Mesenchymal stem cell (in vitro differentiated cells and primary cell): ENCODE measurements around the gene GARIN5B.
"Not testable (repeated sequence)": the region's sequence is repeated elsewhere in the genome, so short reads cannot be mapped to it uniquely, and the experiment has no call there.

Experiments used
- DNase-seq: peaks from one replicate; pipeline ENCODE4 v3.0.0-alpha.2; 2013
- H2AFZ ChIP-seq: one replicate; pipeline ENCODE4 v1.6.1; 2013; ENCODE audit warnings: low read depth, mild to moderate bottlenecking, control low read depth, inconsistent platforms, low read length, moderate library complexity
- H2AK5ac ChIP-seq: 2 replicates; pipeline ENCODE4 v1.6.1; 2013; ENCODE audit warnings: low read length, moderate library complexity, mild to moderate bottlenecking, inconsistent platforms; ENCODE audit not compliant: severe bottlenecking
- H2BK120ac ChIP-seq: one replicate; pipeline ENCODE4 v1.6.1; 2013; ENCODE audit warnings: low read depth, mild to moderate bottlenecking, inconsistent platforms, low read length, moderate library complexity
- H2BK12ac ChIP-seq, 2 experiments: one replicate each; pipeline ENCODE4 v1.6.1; 2013; ENCODE audit warnings: inconsistent platforms in 2 of 2, low read length in 2 of 2, mild to moderate bottlenecking in 2 of 2, moderate library complexity in 2 of 2, control low read depth in 1 of 2
- H2BK15ac ChIP-seq: one replicate; pipeline ENCODE4 v1.6.1; 2013; ENCODE audit warnings: mild to moderate bottlenecking, low read depth, inconsistent platforms; ENCODE audit not compliant: poor library complexity, severe bottlenecking
- H2BK5ac ChIP-seq: 2 replicates; pipeline ENCODE4 v1.6.1; 2013; ENCODE audit warnings: low read depth, mild to moderate bottlenecking, low read length, control low read depth, inconsistent platforms; ENCODE audit not compliant: poor library complexity, severe bottlenecking
- H3K14ac ChIP-seq, 2 experiments: one replicate each; pipeline ENCODE4 v1.6.1; 2013; ENCODE audit warnings: inconsistent platforms in 2 of 2, low read length in 2 of 2, control low read depth in 1 of 2, mild to moderate bottlenecking in 1 of 2, moderate library complexity in 1 of 2
- H3K18ac ChIP-seq, 2 experiments: one replicate each; pipeline ENCODE4 v1.6.1; 2013; ENCODE audit warnings: inconsistent platforms in 2 of 2, low read length in 2 of 2, control low read depth in 1 of 2, low read depth in 1 of 2, mild to moderate bottlenecking in 1 of 2
- H3K23ac ChIP-seq, 2 experiments: one replicate each; pipeline ENCODE4 v1.6.1; 2013; ENCODE audit warnings: inconsistent platforms in 2 of 2, low read length in 2 of 2, mild to moderate bottlenecking in 2 of 2, moderate library complexity in 2 of 2, control low read depth in 1 of 2
- H3K27ac ChIP-seq: 2 replicates; pipeline ENCODE4 v1.5.1; 2013; ENCODE audit warnings: mild to moderate bottlenecking, moderate library complexity, low read length, control low read depth, inconsistent platforms; ENCODE audit not compliant: poor library complexity, severe bottlenecking
- H3K27me3 ChIP-seq, 2 experiments: 2 replicates each; pipeline versions ENCODE4 v1.6.1 to v1.7.0; 2013; ENCODE audit warnings: low read length in 2 of 2, mild to moderate bottlenecking in 2 of 2, moderate library complexity in 2 of 2, control low read depth in 1 of 2, inconsistent platforms in 1 of 2; ENCODE audit not compliant: control insufficient read depth in 1 of 2, insufficient read depth in 1 of 2
- H3K36me3 ChIP-seq, 2 experiments: 2 replicates each; pipeline versions ENCODE4 v1.6.1 to v1.7.0; 2013; ENCODE audit warnings: low read length in 2 of 2, control low read depth in 1 of 2, inconsistent platforms in 1 of 2, low read depth in 1 of 2, mild to moderate bottlenecking in 1 of 2; ENCODE audit not compliant: insufficient read depth in 2 of 2, control insufficient read depth in 1 of 2
- H3K4ac ChIP-seq, 2 experiments: one replicate each; pipeline ENCODE4 v1.6.1; 2013; ENCODE audit warnings: inconsistent platforms in 2 of 2, low read length in 2 of 2, mild to moderate bottlenecking in 2 of 2, moderate library complexity in 2 of 2, control low read depth in 1 of 2, low read depth in 1 of 2
- H3K4me1 ChIP-seq: 2 replicates; pipeline ENCODE4 v1.6.1; 2013; ENCODE audit warnings: low read depth, low read length, control low read depth; ENCODE audit not compliant: control insufficient read depth, insufficient read depth
- H3K4me2 ChIP-seq: 2 replicates; pipeline ENCODE4 v1.6.1; 2013; ENCODE audit warnings: low read length, mild to moderate bottlenecking, inconsistent platforms; ENCODE audit not compliant: poor library complexity, severe bottlenecking
- H3K4me3 ChIP-seq, 2 experiments: 2 replicates each; pipeline versions ENCODE4 v1.5.1 to v1.7.0; 2013; ENCODE audit warnings: low read length in 2 of 2, mild to moderate bottlenecking in 2 of 2, control low read depth in 1 of 2, low read depth in 1 of 2; ENCODE audit not compliant: insufficient read depth in 1 of 2
- H3K79me1 ChIP-seq: replicated peaks from 2 replicates; pipeline ENCODE4 v1.6.1; 2013; ENCODE audit warnings: mild to moderate bottlenecking, control low read depth, low read length, inconsistent platforms; ENCODE audit not compliant: poor library complexity, severe bottlenecking
- H3K9ac ChIP-seq: 2 replicates; pipeline ENCODE4 v1.7.0; 2013; ENCODE audit warnings: mild to moderate bottlenecking, low read length, moderate library complexity
- H3K9me3 ChIP-seq: 2 replicates; pipeline ENCODE4 v1.7.0; 2013; ENCODE audit warnings: mild to moderate bottlenecking, low read length; ENCODE audit not compliant: control insufficient read depth
- H4K8ac ChIP-seq: one replicate; pipeline ENCODE4 v1.6.1; 2013; ENCODE audit warnings: inconsistent platforms, mild to moderate bottlenecking, low read length, moderate library complexity
- H4K91ac ChIP-seq: one replicate; pipeline ENCODE4 v1.6.1; 2013; ENCODE audit warnings: mild to moderate bottlenecking, low read length, inconsistent platforms
- WGBS: methylation state at CpG from one replicate; pipeline ENCODE4 v1.1.7; 2013; ENCODE audit warnings: mixed read lengths; 5-methylcytosine and 5-hydroxymethylcytosine counted together

Gene GARIN5B

GRCh38 chr19:55406091-55406825 is 43.2 kb upstream of the GARIN5B start:
- peaks cover 19% of the 10 kb centered on the region for H3K4me1 ChIP-seq
- no peak overlapping the region for H2BK15ac ChIP-seq
- H3K4ac ChIP-seq: no peak overlapping the region
- no peak overlapping the region for H2AFZ ChIP-seq
- no peak for DNase-seq
- H3K27me3 ChIP-seq: no peaks in the 10 kb centered on the region
- H3K23ac ChIP-seq: no peak overlapping the region
- H3K18ac ChIP-seq: no peak overlapping the region
- H3K14ac ChIP-seq: no peak overlapping the region
- H3K79me1 ChIP-seq: peaks cover 9% of the 10 kb centered on the region
- no peak overlapping the region for H4K8ac ChIP-seq
- no peak overlapping the region for H4K91ac ChIP-seq
- no peak overlapping the region for H3K27ac ChIP-seq
- H3K9me3 ChIP-seq: no peaks in the 10 kb centered on the region
- no peak overlapping the region for H2AK5ac ChIP-seq
- peak overlapping the region in 1 of 2 experiments; percentile 83 for H3K4me3 ChIP-seq
- H3K36me3 ChIP-seq: peaks cover 40 to 45% of the 10 kb centered on the region in 2 experiments
- no peak overlapping the region for H2BK120ac ChIP-seq
- WGBS: 85% methylated on average over 14 of the region's 14 CpGs
- H3K9ac ChIP-seq: peak overlapping the region; percentile 95
- no peak overlapping the region for H2BK5ac ChIP-seq
- no peak overlapping the region for H2BK12ac ChIP-seq
- H3K4me2 ChIP-seq: peak overlapping the region; percentile 85

GRCh38 chr19:55405638-55406037 is 42.6 kb upstream of the GARIN5B start:
- Histone ChIP-seq H3K18ac (no peak overlapping the region), H3K4ac (no peak overlapping the region), H3K27ac (no peak overlapping the region), H2AK5ac (no peak overlapping the region), H3K36me3 (peaks cover 47 to 49% of the 10 kb centered on the region in 2 experiments), H2AFZ (no peak overlapping the region), H3K4me2 (no peak overlapping the region), H3K9ac (peak overlapping the region; percentile 95), H3K79me1 (peaks cover 9% of the 10 kb centered on the region), H2BK12ac (no peak overlapping the region), H3K4me1 (peaks cover 19% of the 10 kb centered on the region), H3K9me3 (no peaks in the 10 kb centered on the region), H3K4me3 (peak overlapping the region in 1 of 2 experiments; percentile 83), H3K23ac (no peak overlapping the region), H4K8ac (no peak overlapping the region), H2BK15ac (no peak overlapping the region), H2BK120ac (no peak overlapping the region), H2BK5ac (no peak overlapping the region), H4K91ac (no peak overlapping the region), H3K14ac (no peak overlapping the region), H3K27me3 (no peaks in the 10 kb centered on the region)
- no peak for DNase-seq
- WGBS: 93% methylated on average over 5 of the region's 5 CpGs

GRCh38 chr19:55402509-55402908 is 39.4 kb upstream of the GARIN5B start:
- Histone ChIP-seq H4K91ac (no peak overlapping the region), H3K9me3 (no peaks in the 10 kb centered on the region), H3K4ac (no peak overlapping the region), H3K14ac (no peak overlapping the region), H3K36me3 (peaks cover 50 to 61% of the 10 kb centered on the region in 2 experiments), H3K9ac (no peak overlapping the region), H3K4me1 (peaks cover 17% of the 10 kb centered on the region), H3K23ac (no peak overlapping the region), H2BK15ac (no peak overlapping the region), H2AK5ac (no peak overlapping the region), H4K8ac (no peak overlapping the region), H2AFZ (no peak overlapping the region), H3K4me2 (no peak overlapping the region), H3K79me1 (peaks cover 9% of the 10 kb centered on the region), H3K4me3 (no peak overlapping the region), H3K27ac (no peak overlapping the region), H3K27me3 (no peaks in the 10 kb centered on the region), H3K18ac (no peak overlapping the region), H2BK120ac (no peak overlapping the region), H2BK5ac (no peak overlapping the region), H2BK12ac (no peak overlapping the region)
- DNase-seq: no peak
- 100% methylated on average over 1 of the region's 2 CpGs for WGBS

- WGBS: 89% methylated on average over 9 of the region's 28 CpGs
These were observed 38.3 kb upstream of the GARIN5B start for GRCh38 chr19:55401390-55401789.

More at GRCh38 chr19:55401390-55401789, 38.3 kb upstream of the GARIN5B start:
- not testable (repeated sequence) for H3K27ac ChIP-seq, H2BK120ac ChIP-seq, H2BK12ac ChIP-seq, H3K18ac ChIP-seq, H3K23ac ChIP-seq, H2BK5ac ChIP-seq, H3K4me2 ChIP-seq, DNase-seq, H3K9ac ChIP-seq, H2AFZ ChIP-seq, H4K8ac ChIP-seq, H4K91ac ChIP-seq, H3K27me3 ChIP-seq, H3K9me3 ChIP-seq, H3K4me3 ChIP-seq, H2BK15ac ChIP-seq, H2AK5ac ChIP-seq, H3K14ac ChIP-seq, H3K79me1 ChIP-seq, H3K4ac ChIP-seq
- H3K36me3 ChIP-seq: peaks cover 50 to 58% of the 10 kb centered on the region in 2 experiments
- peaks cover 12% of the 10 kb centered on the region for H3K4me1 ChIP-seq
